ENCODE measurements around the gene MPHOSPH9. TPM values are rescaled to one million over a fixed set of nuclear protein-coding genes. Genes with fewer than 3 reads are reported as not detected.
A peak's percentile ranks its signal among the peaks of the same experiment; 100 is the strongest.

The MPHOSPH9 gene
- total and polyA plus RNA-seq, 4 donors: 4.9 to 51.0 (median 32.7) TPM

GRCh38 chr12:123165537-123165936 is 67.4 kb downstream of the MPHOSPH9 start:
- WGBS: 49% methylated on average over 4 of the region's 4 CpGs
- Histone ChIP-seq H3K27me3 (ENCODE audit: control insufficient read depth in 4 of 4, insufficient read depth in 4 of 4, low read length in 3 of 4) (no peaks in the 10 kb centered on the region), H3K36me3 (ENCODE audit: control insufficient read depth in 4 of 4, insufficient read depth in 3 of 4, low read depth in 1 of 4, low read length in 3 of 4) (peaks cover 2 to 14% (median 3%) of the 10 kb centered on the region in 4 donors), H3K9me3 (ENCODE audit: control insufficient read depth in 4 of 4, low read length in 3 of 4) (no peaks in the 10 kb centered on the region), H3K9ac (ENCODE audit: low read depth in 1 of 2, low read length in 2 of 2) (no peak overlapping the region), H3K27ac (ENCODE audit: low read depth in 1 of 2, low read length in 2 of 2) (peak overlapping the region; percentile 46 to 52), H3K4me1 (ENCODE audit: control insufficient read depth in 4 of 4, insufficient read depth in 4 of 4, low read length in 3 of 4) (peaks cover 5 to 50% (median 50%) of the 10 kb centered on the region in 4 donors), H3K4me3 (ENCODE audit: low read depth in 1 of 3, low read length in 3 of 3) (peak overlapping the region in 1 of 3 donors; percentile 17)
- TF ChIP-seq ZBTB33 (IDR thresholded peaks at IDR 0.05) (no peak), RXRA (IDR thresholded peaks at IDR 0.05) (peak in 1 of 2 donors; percentile 50), TAF1 (conservative IDR thresholded peaks at IDR 0.05) (no peak)
- no peak for DNase-seq (ENCODE audit: low spot score)

GRCh38 chr12:123164710-123165261 is 68.2 kb downstream of the MPHOSPH9 start:
- Histone ChIP-seq H3K27ac (ENCODE audit: low read depth in 1 of 2, low read length in 2 of 2) (peak overlapping the region; percentile 14 to 52), H3K27me3 (ENCODE audit: control insufficient read depth in 4 of 4, insufficient read depth in 4 of 4, low read length in 3 of 4) (no peaks in the 10 kb centered on the region), H3K4me3 (ENCODE audit: low read depth in 1 of 3, low read length in 3 of 3) (peak overlapping the region in 2 of 3 donors; percentile 11 to 17), H3K9ac (ENCODE audit: low read depth in 1 of 2, low read length in 2 of 2) (no peak overlapping the region), H3K9me3 (ENCODE audit: control insufficient read depth in 4 of 4, low read length in 3 of 4) (no peaks in the 10 kb centered on the region), H3K36me3 (ENCODE audit: control insufficient read depth in 4 of 4, insufficient read depth in 3 of 4, low read depth in 1 of 4, low read length in 3 of 4) (peaks cover 2 to 10% (median 3%) of the 10 kb centered on the region in 4 donors), H3K4me1 (ENCODE audit: control insufficient read depth in 4 of 4, insufficient read depth in 4 of 4, low read length in 3 of 4) (peaks cover 9 to 55% (median 51%) of the 10 kb centered on the region in 4 donors)
- 58% methylated on average over 9 of the region's 9 CpGs for WGBS
- TF ChIP-seq REST (IDR thresholded peaks at IDR 0.05) (no peak), FOXA1 (IDR thresholded peaks at IDR 0.05) (no peak), MAX (IDR thresholded peaks at IDR 0.05) (peak; percentile 15), NR2F2 (IDR thresholded peaks at IDR 0.05) (no peak), HNF4A (conservative IDR thresholded peaks at IDR 0.05) (peak; percentile 44 to 57), FOXA2 (IDR thresholded peaks at IDR 0.05) (no peak), YY1 (IDR thresholded peaks at IDR 0.05) (peak; percentile 30), RAD21 (IDR thresholded peaks at IDR 0.05) (peak in 1 of 2 donors; percentile 34), HNF4G (IDR thresholded peaks at IDR 0.05) (no peak), JUND (IDR thresholded peaks at IDR 0.05) (peak in 1 of 2 donors; percentile 39), RXRA (IDR thresholded peaks at IDR 0.05) (peak; percentile 22 to 52), SP1 (IDR thresholded peaks at IDR 0.05) (peak; percentile 56)
- no peak for DNase-seq (ENCODE audit: low spot score)

Measured in liver (tissue), 9 donors.